Measurements from ENCODE around the gene CFAP46.
A peak's percentile ranks its signal among the peaks of the same experiment; 100 is the strongest.
"Not testable (repeated sequence)": the region's sequence is repeated elsewhere in the genome, so short reads cannot be mapped to it uniquely, and the experiment has no call there.

CFAP46 gene

DNA sequence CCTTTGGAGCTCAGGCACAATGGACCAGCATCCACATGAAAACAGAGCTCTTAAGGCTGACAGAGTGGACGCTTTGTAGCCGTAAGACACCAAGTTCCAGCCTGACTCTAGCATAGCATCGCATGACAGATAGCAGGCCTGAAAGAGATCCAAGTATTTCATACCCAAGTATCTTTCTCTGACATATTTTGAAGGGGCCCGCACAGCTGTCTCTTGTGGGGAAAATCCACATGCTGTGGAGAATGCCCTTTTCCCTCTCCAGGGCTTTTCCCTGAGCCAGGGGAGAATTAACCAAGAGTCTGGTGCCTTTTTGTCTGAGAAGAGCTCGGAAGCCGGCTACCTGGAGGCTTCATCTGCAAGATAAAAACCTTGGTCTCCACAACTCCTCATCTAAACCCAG lies 51.0 kb downstream of the CFAP46 start:
- Histone ChIP-seq H3K9me3 (peaks cover 4% of the 10 kb centered on the region; the same call in 1 of the 2 replicates), H3K4me1 (peaks cover 33% of the 10 kb centered on the region), H3K36me3 (no peaks in the 10 kb centered on the region), H3K4me3 (no peak overlapping the region), H3K4me2 (no peak overlapping the region), H4K20me1 (no peaks in the 10 kb centered on the region; the same call in 1 of the 2 replicates), H3K9ac (no peak overlapping the region), H3K27ac (no peak overlapping the region), H3K27me3 (peaks cover 63% of the 10 kb centered on the region)
- no peak for TF ChIP-seq Cebpa-rat (IDR thresholded peaks at IDR 0.05)

DNA sequence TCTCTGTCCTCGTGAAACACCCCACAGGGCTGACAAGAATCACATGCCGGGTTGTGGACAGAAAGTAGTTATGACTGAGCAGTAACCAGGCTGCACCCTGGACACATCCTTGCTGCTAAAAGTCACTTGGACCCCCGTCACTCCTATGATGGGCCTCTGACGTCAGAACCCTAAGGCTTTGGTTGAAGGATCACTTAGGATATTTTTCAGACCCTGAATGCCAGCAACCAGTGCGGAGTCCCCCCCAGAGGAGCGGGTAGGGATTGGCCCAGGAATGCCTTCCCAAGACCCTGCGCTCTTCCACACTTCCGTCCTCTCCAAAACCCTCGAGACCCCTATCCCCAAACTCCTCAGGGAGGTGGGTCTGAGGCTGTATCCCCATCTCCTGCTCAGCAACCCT lies 52.1 kb downstream of the CFAP46 start:
- TF ChIP-seq Cebpa-rat (IDR thresholded peaks at IDR 0.05): no peak
- Histone ChIP-seq H3K27ac (no peak overlapping the region), H3K4me2 (no peak overlapping the region), H3K36me3 (no peaks in the 10 kb centered on the region), H4K20me1 (no peaks in the 10 kb centered on the region; the same call in 1 of the 2 replicates), H3K9me3 (no peaks in the 10 kb centered on the region), H3K4me3 (no peak overlapping the region), H3K27me3 (peaks cover 53% of the 10 kb centered on the region), H3K4me1 (peaks cover 39% of the 10 kb centered on the region), H3K9ac (no peak overlapping the region)

DNA sequence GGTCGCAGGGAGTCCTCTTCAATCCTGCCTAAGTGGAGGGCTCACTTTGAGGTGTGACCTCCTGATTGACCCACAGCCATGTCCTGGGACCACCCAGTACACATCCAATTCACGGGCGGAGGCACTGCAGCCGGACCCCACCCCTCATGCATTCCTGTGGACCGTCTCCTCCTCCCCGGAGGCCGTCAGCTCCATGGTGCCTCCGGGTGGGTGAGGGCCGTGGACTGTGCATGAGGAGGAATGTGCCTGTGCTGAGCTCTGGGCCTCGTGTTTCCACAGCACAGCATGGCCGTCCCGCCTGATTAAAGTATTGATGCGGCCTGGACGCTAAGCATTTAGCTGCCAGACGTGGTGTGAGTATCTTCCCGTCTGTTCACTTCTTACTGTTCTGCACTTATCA lies 52.8 kb downstream of the CFAP46 start:
- no peak overlapping the region for H3K27ac ChIP-seq
- no peak overlapping the region for H3K9ac ChIP-seq
- H3K4me3 ChIP-seq: no peak overlapping the region
- no peak for TF ChIP-seq Cebpa-rat (IDR thresholded peaks at IDR 0.05)
- H4K20me1 ChIP-seq: no peaks in the 10 kb centered on the region; the same call in 1 of the 2 replicates
- no peak overlapping the region for H3K4me2 ChIP-seq
- H3K36me3 ChIP-seq: no peaks in the 10 kb centered on the region
- H3K9me3 ChIP-seq: no peaks in the 10 kb centered on the region
- H3K27me3 ChIP-seq: peaks cover 45% of the 10 kb centered on the region
- peaks cover 32% of the 10 kb centered on the region for H3K4me1 ChIP-seq

DNA sequence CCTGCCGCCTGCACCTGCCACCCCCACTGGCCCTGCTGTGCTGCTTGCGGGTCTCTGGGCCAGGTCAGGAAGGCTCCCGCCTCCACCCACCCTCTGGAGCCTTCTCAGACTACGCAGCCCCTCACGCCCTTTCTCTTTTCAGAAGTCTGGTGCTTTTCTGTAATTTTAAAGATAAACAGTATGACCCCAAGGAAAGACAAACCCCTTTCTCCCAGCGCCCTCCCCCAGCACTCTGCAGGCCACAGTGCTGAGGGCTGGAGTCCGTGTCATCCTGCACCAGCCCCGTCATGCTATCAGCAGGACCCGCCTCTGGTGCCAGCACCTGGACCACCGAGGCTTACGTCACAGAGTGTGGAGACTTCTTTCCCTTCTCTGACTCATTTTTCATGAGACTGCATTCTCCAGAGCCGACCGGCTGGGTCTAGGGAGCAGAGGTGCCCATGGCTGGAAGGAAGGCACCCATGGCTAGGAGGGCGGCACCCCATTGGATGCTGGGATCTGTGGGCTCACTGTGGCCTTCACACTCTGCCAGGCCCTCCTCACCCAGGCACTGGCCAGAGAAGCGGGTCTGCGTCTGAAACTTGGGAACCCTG lies 53.4 kb downstream of the CFAP46 start:
- Histone ChIP-seq H3K4me3 (no peak overlapping the region), H3K4me1 (peaks cover 26% of the 10 kb centered on the region), H3K4me2 (no peak overlapping the region), H4K20me1 (no peaks in the 10 kb centered on the region; the same call in 1 of the 2 replicates), H3K9me3 (no peaks in the 10 kb centered on the region), H3K27ac (no peak overlapping the region), H3K9ac (no peak overlapping the region), H3K36me3 (no peaks in the 10 kb centered on the region), H3K27me3 (peaks cover 44% of the 10 kb centered on the region)
- no peak for TF ChIP-seq Cebpa-rat (IDR thresholded peaks at IDR 0.05)

DNA sequence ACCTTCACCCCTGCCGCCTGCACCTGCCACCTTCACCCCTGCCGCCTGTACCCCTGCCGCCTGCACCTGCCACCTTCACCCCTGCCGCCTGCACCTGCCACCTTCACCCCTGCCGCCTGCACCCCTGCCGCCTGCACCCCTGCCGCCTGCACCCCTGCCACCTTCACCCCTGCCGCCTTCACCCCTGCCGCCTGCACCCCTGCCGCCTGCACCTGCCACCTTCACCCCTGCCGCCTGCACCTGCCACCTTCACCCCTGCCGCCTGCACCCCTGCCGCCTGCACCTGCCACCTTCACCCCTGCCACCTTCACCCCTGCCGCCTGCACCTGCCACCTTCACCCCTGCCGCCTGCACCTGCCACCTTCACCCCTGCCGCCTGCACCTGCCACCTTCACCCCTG lies 53.9 kb downstream of the CFAP46 start:
- H4K20me1 ChIP-seq, H3K27ac ChIP-seq, H3K9me3 ChIP-seq, H3K4me2 ChIP-seq, H3K4me3 ChIP-seq, H3K36me3 ChIP-seq, H3K9ac ChIP-seq: not testable (repeated sequence)
- peaks cover 43% of the 10 kb centered on the region for H3K27me3 ChIP-seq
- peaks cover 20% of the 10 kb centered on the region for H3K4me1 ChIP-seq

DNA sequence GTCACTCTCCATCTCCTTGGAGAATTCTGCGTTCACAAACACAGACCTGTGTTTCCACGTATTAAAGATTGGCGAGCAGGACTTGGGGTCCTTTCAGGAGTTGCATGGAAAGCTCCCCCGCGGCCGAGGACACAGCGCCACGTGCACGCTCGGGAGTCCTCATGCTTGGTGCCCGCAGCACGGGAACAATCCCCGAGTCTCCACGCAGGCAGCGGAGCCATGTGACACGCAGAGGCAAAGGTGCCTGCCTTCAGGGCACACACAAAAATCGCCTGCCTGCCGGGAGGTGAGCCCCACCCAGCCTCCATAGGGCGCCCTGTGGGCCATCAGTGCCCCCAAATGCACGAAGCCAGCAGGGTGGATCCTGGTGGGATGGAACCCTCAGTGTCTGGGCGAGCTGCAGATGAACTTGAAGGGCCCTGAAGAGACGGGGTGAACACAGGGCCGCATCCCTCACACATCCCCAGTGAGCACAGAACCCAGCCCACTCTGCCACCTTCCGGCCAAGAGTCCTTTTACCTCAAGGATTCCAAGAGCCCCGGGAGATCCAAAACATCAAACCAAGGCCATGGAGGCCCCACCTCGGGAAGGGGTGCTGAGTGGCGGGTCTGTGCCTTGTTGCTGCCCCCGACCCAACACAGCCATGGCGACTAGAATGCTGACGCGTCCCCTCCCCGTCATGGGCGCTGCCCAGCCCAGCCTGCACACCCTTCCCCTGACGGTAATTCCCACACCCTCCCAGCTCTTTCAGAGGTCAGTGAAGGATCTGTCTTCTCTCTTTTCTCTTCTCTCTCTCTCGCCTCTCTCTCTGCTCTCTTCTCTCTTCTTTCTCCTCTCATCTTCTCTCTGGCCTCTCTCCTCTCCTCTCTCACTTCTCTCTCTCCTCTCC lies 55.9 kb downstream of the CFAP46 start:
- no peaks in the 10 kb centered on the region; the same call in 1 of the 2 replicates for H4K20me1 ChIP-seq
- no peak for TF ChIP-seq Cebpa-rat (IDR thresholded peaks at IDR 0.05)
- no peak overlapping the region for H3K9ac ChIP-seq
- no peak overlapping the region for H3K27ac ChIP-seq
- H3K36me3 ChIP-seq: no peaks in the 10 kb centered on the region
- H3K9me3 ChIP-seq: no peaks in the 10 kb centered on the region
- H3K27me3 ChIP-seq: peaks cover 25% of the 10 kb centered on the region
- H3K4me2 ChIP-seq: peak overlapping the region; percentile 14; the same call in 1 of the 2 replicates
- peaks cover 10% of the 10 kb centered on the region; the same call in 1 of the 2 replicates for H3K4me1 ChIP-seq
- no peak overlapping the region for H3K4me3 ChIP-seq

DNA sequence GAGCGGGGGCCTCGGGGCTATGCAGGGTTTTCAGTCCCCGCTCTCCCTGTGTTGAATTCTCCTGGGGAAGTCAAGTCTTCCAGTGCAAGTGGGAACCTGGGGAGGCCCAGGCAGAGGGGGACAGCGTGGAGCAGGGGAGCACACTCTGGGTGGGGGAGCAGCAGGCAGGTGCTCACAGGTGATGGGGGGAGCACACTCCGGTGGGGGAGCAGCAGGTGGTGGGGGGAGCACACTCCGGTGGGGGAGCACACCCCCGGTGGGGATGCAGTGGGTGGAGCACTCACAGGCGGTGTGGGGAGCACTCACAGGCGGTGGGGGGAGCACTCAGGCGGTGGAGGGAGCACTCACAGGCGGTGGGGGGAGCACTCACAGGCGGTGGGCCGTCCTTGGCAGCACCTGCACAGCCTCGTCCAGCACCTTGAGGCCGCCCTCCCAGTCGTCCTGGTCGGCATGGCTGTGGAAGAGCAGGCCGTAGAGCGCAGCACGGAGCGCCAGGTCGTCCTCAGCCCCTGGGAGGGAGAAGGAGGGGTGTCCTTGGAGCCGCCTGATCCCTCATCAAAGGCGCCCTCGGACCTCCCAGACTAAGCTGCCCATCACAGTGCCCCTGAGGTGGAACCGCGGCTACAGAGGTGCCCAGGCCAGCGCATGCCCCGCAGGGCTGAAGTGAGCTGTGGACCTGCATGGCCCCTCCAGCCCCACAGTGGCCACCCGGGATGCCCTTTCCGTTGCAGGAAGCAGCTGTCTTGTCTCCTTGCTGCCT lies 56.7 kb downstream of the CFAP46 start:
- Histone ChIP-seq H3K36me3 (no peaks in the 10 kb centered on the region), H3K9ac (no peak overlapping the region), H3K9me3 (no peaks in the 10 kb centered on the region), H3K27me3 (peaks cover 27% of the 10 kb centered on the region), H3K27ac (no peak overlapping the region), H4K20me1 (no peaks in the 10 kb centered on the region; the same call in 1 of the 2 replicates), H3K4me2 (peak overlapping the region; percentile 14; the same call in 1 of the 2 replicates), H3K4me1 (peaks cover 10% of the 10 kb centered on the region; the same call in 1 of the 2 replicates), H3K4me3 (no peak overlapping the region)
- TF ChIP-seq Cebpa-rat (IDR thresholded peaks at IDR 0.05): no peak

DNA sequence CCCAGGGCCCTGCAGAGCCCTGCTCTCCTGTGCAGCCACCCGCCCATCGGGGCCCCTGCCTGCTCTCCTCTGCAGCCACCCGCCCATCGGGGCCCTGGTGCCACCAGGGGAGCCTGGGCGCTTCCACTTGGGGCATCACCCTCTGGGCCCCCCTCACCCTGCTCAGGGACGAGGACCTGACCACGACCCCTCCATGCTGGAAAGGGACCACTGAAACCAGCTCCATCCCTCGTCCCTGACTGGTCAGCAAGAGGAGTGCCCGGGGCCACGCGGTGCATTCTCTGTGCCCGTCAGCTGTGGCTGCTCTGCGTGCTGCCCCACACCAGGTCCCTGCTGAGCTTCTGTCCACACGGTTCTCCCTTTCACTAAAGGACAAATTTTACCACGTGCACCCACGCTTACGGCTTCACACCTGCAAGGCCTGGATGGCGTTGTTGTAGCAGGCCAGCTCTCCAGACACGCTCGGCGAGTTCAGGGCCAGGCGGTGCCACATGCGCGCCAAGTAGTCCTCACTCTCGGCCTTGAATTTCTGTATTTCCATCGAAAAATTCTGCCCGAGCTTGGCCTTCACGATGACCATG lies 57.6 kb downstream of the CFAP46 start:
- TF ChIP-seq Cebpa-rat (IDR thresholded peaks at IDR 0.05): no peak

DNA sequence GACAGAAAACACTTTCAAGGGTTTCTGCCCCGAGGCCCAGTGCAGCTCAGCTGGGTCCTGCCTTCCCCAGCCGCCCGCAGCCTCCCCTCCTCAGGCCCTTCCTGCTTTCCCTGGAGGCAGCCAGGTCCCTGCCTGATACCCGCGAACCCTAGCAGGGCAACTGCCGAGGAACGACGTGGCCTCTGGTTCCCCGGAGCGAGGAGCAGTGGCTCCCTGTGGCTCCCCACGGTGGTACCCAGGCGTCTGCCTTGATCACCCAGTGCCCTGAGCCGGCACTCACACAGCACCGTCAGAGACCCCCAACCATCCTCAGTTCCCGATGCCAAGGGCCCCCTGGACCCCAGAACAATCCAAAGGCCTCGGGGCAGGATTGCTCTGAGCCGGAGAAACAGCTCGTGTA lies 58.3 kb downstream of the CFAP46 start:
- Histone ChIP-seq H3K9me3 (no peaks in the 10 kb centered on the region), H3K4me3 (no peak overlapping the region), H4K20me1 (peaks cover 7% of the 10 kb centered on the region; the same call in 1 of the 2 replicates), H3K27ac (no peak overlapping the region), H3K27me3 (peaks cover 32% of the 10 kb centered on the region), H3K9ac (no peak overlapping the region), H3K4me2 (no peak overlapping the region), H3K36me3 (no peaks in the 10 kb centered on the region), H3K4me1 (peaks cover 19% of the 10 kb centered on the region)
- no peak for TF ChIP-seq Cebpa-rat (IDR thresholded peaks at IDR 0.05)

More for the DNA sequence above, 57.6 kb downstream of the CFAP46 start:
- H3K4me3 ChIP-seq: no peak overlapping the region
- H3K9ac ChIP-seq: no peak overlapping the region
- no peaks in the 10 kb centered on the region for H3K9me3 ChIP-seq
- no peaks in the 10 kb centered on the region for H3K36me3 ChIP-seq
- no peaks in the 10 kb centered on the region; the same call in 1 of the 2 replicates for H4K20me1 ChIP-seq
- H3K4me1 ChIP-seq: peaks cover 12% of the 10 kb centered on the region
- H3K27me3 ChIP-seq: peaks cover 28% of the 10 kb centered on the region
- no peak overlapping the region for H3K4me2 ChIP-seq
- no peak overlapping the region for H3K27ac ChIP-seq
